ENCODE measurements around the gene PADI2.

The PADI2 gene

DNA sequence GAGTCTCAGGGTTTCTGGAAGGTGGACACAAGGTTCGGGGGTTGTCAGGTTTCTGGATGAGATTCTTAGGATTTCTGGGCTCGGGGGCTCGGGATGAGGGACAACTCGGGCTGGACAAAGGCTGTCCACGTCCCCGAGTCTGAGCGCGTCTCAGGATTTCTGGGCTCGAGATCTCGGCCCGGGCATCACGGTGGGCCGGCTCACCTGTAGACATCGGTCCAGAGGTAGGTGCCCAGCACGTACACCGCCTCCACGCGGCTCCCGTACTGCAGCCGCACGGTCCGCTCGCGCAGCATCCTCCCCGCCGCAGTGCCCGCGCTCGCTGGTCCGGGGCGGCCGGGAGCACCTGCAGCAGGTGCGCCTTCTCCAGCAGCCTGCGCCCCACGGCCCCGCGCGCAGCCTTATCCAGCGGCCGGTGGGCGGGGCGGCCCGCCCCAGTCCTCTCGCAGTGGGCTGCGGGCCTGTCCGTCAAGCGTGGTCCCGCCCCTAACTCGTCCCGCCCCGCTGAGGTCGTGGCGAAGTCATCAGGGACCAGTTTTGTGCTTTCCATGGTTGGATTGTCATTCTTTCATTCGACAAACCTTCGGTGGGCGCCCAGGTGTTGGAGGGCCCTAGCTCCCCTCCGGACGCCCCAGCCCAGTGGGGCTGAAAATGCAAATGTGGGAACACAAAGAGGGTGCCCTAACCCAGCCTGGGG, at the start of gene PADI2:
PADI2 (minus strand) TSS at position 376 of the 697 bp plus-strand sequence; CDS start at position 296, 80 bp downstream.
- DNase-seq (ENCODE audit: low spot score), result peak; percentile 89

DNA sequence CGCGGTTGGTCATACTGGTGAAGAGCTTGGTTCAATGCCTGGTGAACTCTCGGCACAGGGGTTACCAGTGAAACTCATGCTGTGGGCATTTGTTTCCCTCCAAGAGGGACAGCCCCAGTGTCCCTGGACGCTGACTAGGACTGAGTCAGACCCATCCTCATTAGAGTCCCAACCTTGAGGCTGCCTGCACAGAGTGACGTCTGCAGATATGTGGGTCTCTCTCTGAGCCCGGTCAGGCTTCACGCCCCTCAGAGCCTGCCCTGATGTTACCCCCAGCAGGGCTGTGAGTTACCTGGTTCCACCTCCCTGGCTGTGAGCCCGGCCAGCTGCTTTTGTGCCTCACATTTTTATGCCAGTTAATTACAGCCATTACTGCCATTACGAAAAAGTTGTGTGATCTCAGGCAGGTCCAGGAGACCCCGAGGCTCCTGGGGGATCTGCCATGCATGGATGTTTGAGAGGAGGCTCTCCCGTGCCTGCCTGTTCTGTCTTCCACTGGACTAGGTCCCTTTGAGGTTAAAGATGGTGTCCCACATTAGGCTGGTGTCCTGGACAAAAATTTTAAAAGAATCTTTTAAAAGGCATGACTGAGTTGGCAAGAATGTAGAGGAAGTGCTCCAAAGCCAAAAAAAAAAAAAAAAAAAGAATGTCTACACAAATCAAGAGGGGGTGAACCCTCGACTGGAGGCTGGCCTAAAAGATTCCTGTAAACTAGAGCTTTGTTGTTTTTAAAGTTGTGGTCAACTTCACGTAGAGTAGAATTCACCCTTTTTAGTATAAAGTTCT, 49.0 kb upstream of the PADI2 start:
- DNase-seq (ENCODE audit: low spot score), result no peak

DNA sequence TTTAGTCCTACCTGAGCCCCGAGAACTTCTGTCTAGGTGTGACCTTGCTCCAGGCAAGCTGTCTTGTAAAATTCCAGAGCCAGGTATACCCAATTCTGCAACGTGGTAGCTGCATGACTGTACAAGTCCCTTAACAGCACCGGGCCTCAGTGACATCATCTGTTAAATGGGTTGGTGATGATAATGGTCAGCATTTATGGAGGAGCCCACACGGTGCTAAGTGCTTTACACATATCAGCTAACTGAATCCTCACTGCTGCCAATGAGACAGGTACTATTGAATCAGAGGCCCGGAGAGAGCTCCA, 48.5 kb upstream of the PADI2 start:
- DNase-seq (ENCODE audit: low spot score), result no peak

DNA sequence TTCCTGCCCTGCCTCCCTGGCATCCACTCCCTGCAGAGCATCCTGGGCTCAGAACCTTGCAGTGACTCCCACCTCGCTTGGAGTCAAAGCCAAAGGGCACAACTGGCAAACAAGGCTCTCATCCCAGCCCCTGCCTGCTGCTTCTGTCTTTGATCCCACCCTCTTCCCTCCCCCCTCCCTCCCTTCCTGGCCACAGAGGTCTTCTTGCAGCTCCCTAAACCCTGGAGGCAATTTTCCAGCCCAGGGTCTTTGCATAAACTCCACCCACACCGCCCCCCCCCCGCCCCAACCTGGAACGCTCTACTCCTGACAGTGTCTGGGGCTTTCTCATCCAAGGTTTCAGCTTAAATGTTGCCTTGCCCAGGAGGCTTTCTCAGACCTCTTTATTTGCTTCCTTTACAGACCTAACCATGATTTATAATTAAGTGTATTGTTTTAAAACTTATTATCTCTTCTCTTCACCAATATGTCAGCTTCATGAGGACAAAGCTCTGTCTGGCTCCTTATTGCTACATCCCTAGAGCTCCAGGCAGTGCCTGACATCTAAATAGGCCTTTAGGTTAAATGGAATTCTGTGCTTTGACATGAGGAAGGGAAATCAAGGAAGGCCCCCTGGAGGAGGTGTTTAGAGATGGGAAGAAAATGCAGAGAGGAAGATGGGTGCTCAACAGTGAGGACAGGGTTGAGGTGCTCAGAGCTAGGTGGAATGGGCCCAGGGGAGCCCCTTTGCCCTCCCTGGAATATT, 48.0 kb upstream of the PADI2 start:
- no peak for DNase-seq (ENCODE audit: low spot score)

DNA sequence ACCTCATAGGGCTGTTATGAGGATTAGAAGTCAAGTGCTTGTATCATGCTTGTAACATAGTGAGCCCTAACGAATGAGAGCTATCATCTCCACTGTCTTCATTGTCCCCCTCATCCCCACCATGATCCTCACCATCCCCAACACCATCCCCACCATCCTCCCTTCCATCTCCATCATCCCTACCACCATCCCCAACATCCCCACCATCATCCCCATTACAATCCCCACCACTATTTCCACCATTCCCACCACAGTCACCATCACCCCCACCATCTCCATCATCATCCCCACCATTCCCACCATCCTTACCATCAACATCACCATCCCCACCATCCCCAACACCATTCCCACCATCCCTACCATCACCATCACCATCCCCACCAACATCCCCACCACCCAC, 46.6 kb upstream of the PADI2 start:
- no peak for DNase-seq (ENCODE audit: low spot score)

DNA sequence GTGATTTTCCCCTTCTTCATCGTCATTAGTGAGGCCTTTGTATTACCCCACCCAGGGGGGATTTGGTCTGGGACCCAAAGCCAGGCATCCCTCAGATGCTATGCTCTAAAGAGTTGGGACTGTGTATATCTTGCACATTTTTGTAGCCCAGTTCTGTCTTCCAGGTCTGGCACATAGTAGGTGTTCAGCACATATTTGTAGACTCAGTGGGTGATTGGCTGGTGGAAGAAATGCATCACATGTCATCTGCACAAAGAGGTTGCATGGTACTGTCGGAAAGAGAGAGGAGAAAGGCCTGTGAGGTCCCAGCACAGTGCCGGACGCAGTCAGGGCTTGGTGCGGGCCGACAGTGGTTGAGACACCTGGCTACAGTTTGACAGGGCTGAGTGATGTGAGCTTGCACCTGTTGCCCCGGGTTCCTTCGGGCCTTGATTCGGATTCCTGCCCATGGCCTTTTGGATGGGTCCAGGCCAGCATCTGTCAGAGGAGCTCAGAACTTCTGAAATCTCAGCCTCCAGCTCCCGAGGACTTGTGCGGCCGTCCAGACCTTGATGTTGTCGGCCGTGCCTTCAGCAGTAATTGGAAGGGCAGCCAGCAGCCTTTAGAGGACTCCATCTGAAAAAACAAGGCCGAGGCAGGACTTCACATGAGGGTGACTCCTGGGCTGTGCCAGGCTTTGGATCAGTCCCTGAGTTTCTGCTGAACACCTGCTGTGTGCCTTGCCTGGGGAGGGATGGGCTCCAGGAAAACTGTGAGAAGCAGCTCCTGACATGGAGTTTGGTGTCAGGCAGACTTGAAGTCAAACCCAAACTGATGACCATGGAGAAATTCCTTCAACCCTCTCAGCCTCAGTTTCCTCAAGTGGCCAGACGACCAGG, 44.8 kb upstream of the PADI2 start:
- no peak for DNase-seq (ENCODE audit: low spot score)

DNA sequence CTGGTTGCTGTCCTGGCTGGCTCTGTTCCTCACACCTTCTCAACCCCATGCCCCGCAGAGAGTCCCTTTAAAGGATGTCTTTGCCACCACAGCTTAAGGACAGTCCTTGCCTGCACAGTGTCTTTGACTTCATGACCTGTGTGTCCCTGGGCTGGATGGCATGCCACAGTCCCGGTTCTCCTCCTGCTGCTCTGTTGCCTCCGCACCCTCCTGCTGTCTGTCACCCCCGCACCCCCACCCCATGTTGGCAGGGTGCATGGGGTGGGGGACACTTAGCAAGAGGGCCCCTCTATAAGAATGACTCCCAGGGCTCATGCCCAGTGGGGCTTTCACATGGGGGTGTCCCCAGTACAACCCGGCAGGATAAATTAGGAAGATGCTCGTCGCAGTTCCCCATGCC, 44.1 kb upstream of the PADI2 start:
- no peak for DNase-seq (ENCODE audit: low spot score)

DNA sequence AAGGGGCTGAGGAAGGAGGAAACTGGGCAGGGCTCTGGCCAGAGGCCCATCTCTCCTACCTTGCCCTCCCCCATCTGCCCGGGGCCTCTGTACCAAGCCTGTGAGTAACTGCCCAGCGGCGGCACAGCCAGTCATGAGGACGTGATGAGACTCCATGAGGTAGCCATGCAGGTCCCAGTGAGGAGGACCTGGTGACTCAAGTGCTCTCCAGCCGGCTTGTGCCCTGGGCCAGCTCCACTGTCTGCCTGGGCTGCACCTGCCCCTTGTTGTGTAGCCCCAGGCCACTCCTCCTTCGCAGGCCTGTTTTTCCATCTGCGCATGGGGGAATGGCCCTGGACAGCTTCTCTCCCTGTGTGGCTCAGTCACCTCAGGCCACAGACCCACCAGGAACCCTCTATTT, 43.7 kb upstream of the PADI2 start:
- no peak for DNase-seq (ENCODE audit: low spot score)

DNA sequence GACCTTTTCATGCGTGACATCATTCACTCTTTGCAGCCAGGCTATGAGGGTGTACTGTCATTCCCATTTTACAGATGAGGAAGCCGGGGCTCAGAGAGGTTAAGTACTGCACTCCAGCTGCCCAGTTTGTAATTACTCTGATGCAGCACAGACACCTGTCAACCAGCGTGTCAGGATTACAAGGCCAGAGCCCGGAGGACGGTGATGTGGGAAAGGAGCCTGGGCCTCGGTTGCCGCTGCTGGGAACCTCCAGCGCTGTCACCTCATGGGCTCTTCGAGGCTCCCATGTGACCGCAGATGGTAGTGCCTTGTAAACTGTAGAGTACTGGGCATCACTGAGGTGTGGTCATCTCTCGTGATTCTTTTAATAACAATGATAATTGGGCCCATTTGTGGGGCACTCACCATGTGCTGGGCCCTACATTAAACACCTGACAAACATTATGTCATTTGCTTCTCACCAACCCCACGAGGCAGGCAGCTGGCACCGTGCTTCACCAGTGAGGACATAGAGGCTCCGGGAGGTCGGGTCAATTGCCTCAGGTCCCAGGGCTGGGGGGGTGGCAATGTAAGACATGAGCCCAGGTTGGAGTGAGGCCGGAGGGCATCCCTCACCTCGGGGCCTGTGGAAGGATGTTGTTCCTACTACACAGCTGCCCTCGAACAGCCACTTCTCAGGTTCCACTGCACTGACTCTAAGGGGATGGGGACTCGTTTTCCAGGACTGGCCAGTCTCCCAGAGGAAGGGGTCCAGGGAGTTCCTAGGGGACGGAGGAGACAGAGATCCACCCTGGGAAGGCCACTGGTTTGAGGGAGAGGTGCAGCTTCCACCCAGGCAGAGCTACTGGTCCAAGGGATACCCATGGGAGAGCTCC, 42.9 kb upstream of the PADI2 start:
- no peak for DNase-seq (ENCODE audit: low spot score)

DNA sequence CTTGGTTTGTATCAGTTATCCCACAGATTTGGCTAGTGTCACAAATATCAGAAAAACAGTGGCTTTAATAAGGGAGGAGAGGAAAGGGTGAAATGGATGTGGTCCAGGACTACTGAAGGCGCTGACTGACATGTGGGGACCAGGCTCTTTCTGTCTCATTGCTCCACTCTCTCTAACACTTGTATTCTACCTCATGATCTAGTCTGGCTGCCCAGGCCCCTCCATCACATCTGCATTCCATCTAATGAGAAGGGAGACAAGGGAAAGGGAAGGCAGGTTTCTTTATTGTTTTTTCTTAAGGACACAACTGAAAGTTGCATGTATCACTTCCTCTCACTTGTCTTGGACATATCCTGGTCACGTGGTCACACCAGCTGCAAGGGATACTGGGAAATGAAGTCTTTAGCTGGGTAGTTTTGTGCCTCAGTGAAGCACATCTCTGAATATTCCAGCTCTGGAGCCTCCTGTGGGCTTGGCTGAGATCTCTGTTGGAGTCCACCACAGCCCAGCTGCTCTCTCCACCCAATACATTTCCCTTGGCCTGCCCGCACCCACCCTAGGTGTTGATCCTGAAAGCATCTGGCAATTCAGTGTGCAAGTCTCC, 42.0 kb upstream of the PADI2 start:
- no peak for DNase-seq (ENCODE audit: low spot score)

DNA sequence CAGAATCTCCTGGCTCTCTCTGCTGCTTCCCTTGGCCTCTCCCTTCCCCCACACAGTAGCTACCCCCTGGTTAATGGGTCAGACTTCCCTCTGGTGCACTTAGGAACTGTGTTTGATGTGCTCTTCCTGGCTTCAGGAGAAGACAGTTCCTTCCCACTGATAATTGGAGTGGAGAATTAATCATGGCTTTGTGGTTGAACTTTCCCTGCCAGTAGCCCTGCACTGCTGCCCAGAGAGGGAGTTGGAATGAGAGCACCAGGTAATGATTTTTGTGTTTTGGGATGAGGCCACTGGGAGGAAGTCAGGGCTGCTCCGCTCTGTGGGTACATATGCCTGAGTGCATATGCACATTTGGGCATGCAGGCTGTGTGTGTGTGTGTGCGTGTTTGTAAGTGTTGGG, 39.7 kb upstream of the PADI2 start:
- no peak for DNase-seq (ENCODE audit: low spot score)

DNA sequence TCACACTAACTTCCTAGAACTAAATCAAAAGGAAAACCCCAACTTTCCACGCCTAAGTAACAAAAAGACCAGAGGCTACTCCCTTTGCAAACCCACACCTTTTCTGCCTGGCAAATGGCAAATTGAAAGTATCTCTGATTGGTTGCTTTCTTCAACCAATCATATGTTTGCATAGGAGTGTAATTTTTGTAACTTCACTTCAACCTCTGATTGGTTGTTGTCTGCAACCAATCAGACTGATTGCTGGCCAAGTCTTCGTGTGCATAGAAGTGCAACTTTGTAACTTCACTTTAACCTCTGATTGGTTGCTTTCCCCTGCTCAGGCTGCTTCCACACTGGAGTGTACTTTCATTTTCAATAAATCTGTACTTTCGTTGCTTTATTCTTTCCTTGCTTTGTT, 36.9 kb upstream of the PADI2 start:
- DNase-seq (ENCODE audit: low spot score), result no peak

DNA sequence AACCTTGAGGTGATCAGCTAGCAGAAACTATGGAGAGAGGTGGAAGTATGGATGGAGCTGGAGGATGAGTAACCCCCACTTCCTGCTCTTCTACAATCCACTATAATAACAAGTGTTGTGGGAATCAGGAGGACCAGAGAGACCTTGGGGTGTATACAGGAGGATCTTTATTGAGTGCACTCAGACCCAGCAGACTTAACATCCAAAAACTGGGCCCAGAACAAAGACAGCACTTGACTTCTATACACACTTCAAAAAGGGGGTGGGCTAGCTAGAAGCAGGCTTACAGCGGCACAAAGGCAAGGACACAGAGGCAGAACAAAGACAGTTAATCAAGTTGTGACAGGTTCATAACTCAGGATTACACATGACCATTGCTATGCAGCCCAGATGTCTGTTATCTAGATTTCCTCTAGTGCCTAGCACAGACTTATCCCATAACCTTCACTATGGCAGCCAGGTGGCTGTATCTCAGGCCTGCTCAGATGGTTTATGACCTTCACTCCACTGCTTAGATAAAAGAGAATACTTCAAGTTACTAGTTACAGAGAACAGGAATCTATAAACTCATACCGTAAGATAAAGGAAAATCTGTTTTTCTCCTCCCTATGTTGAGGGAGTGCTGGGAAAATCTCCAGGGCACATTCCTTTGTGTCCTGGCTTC, 36.1 kb upstream of the PADI2 start:
- DNase-seq (ENCODE audit: low spot score), result no peak

DNA sequence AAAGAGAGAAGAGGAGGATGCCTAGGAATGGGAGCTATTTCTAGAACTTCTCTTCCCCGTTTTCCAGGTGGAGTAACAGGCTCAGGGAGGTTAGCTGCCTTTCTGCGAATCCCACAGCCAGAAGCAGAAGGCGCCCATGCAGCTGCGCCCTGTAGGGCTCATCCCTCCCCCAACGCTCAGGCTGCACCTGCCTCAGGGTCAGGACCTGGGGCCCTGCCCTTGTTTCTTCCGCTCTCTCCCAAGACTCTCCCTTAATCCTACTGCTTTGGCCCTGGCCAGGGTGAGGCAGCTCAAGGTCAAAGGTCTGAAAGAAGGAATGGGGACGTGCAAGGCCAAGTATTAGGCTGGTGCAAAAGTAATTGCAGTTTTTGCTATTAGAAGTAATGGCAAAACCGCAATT, 30.5 kb upstream of the PADI2 start:
- DNase-seq (ENCODE audit: low spot score), result no peak

DNA sequence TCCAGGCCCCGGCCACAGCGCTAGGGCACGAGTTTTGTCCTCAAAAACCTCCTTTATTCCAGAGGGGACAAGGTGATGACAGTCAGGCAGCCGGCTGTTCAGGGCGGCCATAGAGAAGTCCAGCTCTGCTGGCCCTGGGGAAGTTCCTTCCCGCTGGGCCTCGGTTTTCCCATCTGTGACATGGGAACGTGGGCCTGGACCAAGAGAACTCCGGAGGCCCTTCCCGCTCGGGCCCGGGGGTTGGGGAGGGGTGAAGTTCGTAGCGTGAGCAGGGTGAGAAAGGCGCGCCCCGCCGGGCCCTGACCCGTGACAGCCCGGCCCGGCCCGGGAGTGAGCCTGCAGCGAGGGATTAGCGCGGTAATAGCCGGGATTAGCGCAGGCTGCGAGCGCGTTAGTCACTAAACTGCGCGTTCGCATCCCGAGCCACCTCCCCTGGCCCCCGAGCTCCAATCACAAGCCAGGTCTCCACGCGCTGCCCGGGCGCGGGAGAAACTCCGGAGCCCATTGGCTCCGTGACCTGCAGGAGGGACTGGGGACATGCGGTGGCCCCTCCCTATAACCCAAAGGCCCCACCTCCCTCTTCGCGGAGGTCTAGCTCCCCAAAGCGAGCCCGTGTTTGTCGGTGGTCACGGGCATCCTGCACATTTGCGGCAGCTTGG, 29.8 kb upstream of the PADI2 start:
- no peak for DNase-seq (ENCODE audit: low spot score)

DNA sequence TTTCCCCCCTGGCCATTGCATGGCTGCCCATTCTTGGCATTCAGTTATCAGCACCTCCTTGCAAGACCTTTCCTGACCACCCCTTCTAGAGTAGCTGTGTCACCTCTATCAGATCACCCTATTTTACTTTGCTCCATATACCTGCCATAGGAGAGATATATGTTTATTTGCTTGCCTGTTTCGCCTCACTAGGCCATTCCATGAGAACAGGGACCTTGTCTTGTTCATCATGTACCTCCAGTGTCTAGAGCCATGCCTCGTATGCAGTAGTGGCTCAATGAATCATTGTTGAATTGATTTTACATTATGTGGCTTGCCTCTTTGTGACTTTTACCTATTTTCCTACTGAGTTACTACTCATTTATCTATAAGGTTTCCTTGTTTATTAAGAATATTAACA, 26.4 kb upstream of the PADI2 start:
- no peak for DNase-seq (ENCODE audit: low spot score)

DNA sequence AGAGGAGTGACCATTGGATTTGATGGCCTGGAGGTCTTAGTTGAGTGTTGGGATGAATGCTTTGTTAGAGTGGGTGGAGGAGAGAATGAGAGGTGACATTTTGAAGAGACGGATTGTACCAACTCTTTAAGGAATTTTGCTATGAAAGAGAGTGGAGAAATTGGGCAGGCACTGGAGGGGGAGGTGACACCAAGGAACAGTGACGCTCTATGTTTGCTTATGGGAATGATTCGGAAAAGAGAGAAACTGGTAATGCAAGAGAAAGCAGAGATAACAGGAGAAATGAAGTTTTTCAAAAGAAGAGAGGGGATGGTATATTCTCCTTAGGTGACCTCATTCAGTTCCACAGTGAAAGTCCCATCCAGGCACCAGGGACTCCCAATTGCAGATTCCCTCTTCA, 24.5 kb upstream of the PADI2 start:
- DNase-seq (ENCODE audit: low spot score), result no peak

DNA sequence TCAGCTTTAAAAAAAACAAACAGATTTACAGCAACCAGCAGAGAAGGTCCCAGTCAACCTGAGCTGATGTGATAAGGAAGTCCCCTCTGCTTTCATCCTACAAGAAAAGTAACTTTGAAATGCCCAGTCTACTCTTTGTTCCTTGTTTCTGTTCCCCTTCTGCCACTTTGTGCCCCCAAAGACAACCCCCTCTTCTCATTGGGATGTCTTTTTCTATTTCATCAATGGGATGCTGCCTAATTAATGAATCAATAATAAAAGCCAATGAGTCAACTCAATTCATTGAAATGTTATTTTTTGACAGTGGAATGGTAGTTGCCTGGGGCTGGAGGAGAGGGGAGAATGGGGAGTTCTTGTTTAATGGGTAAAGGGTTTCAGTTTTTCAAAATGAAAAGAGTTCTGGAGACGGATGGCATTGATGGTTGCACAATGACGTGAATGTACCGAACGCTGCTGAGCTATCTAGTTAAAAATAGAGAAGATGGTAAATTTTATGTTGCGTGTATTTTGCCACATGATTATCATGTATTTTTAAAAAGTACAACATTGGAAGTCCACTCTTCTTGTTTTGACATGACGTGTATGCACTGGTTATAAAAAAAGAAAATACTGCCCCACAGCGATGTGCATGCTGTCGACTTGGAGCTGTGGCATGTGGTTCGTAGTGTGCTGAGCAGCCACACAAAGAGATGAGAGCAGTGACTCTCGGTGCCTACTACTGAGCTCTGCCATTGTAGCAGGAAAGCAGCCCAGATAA, 22.4 kb upstream of the PADI2 start:
- DNase-seq (ENCODE audit: low spot score), result peak; percentile 60

DNA sequence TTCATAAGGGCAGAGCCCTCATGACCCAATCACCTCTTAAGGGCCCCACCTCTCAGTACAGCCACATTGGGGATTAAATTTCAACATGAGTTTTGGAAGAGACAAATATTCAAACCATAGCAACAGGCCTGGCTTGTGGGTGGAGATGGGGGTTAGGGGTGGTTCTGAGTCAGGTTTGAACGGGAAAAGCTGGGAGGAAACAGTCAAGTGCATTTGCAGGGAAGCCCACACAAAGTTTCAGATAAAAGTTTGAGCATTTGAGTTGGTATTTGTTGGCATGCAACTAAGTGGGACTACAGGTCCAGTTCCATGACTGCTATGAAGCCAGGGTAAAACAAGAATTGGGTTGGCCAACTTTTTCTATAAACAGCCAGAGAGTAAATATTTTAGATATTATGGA, 21.0 kb upstream of the PADI2 start:
- no peak for DNase-seq (ENCODE audit: low spot score)

Data from globus pallidus (tissue), 1 donor.